Esophagus muscularis mucosa (tissue), 3 donors: ENCODE data around the gene TP73.

Experiments
- CTCF ChIP-seq, 3 experiments: fragments of 200-600 bp in 2 of 3; fragments of 450-650 bp in 1 of 3; sonication (generic) in 2 of 3; IDR thresholded peaks; one replicate each; pipeline ENCODE4 v1.5.1; 2017 to 2019; ENCODE audit warnings: antibody characterized with exemption in 3 of 3, mild to moderate bottlenecking in 2 of 3, moderate library complexity in 1 of 3
- POLR2A ChIP-seq: fragments of 450-650 bp; IDR thresholded peaks from one replicate; pipeline ENCODE4 v1.6.1; 2017; ENCODE audit warnings: antibody characterized with exemption, moderate library complexity, mild to moderate bottlenecking, low read depth

DNA sequence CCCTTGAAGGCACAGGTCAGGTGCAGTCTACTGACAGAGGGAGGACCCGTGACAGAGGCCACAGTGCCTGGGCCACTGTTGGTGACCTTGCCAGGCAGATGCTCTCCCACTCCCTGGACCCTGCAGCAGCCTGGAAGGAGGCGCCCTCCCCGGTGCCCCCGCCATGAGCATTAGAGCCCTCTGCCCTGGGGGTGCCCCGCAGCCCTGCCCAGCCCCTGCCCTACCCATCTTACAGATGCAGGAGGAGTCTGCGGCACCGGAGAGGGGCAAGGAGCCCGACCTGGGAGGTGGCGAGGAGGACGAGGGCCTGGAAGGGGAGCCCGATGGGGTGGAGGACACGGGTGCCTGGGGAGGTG lies 110.5 kb downstream of the TP73 start:
- no peak for TF ChIP-seq POLR2A
- no peak for TF ChIP-seq CTCF (IDR thresholded peaks at IDR 0.05)
